HEK293 (cell line): ENCODE measurements around the gene SLC12A1.

Source experiments
- CTCF ChIP-seq: fragments of 450-650 bp; formaldehyde crosslinking; IDR thresholded peaks from 2 replicates; pipeline ENCODE4 v1.5.1; 2016; ENCODE audit warnings: missing biosample characterization, missing genetic modification characterization
- HOXA7 ChIP-seq: sonication (generic); formaldehyde crosslinking; IDR thresholded peaks from 2 replicates; pipeline ENCODE4 v1.8.1; 2022; ENCODE audit warnings: missing genetic modification reagents, borderline replicate concordance
- PRDM10 ChIP-seq: fragments of 450-650 bp; formaldehyde crosslinking; IDR thresholded peaks from 2 replicates; pipeline ENCODE4 v1.5.1; 2016; ENCODE audit warnings: missing biosample characterization, missing genetic modification characterization
- SALL2 ChIP-seq: fragments of 450-650 bp; formaldehyde crosslinking; IDR thresholded peaks from 2 replicates; pipeline ENCODE4 v1.5.0; 2017; ENCODE audit warnings: missing biosample characterization, mild to moderate bottlenecking, missing genetic modification characterization, borderline replicate concordance
- SETDB1 ChIP-seq: IDR thresholded peaks from one replicate; pipeline ENCODE4 v1.6.1; 2017; ENCODE audit warnings: mild to moderate bottlenecking, low read length, moderate library complexity, mixed read lengths; ENCODE audit not compliant: insufficient read length
- SP2 ChIP-seq: fragments of 450-650 bp; formaldehyde crosslinking; IDR thresholded peaks from 2 replicates; pipeline ENCODE4 v1.5.1; 2016; ENCODE audit warnings: missing biosample characterization, missing genetic modification characterization
- YY1 ChIP-seq: fragments of 450-650 bp; formaldehyde crosslinking; IDR thresholded peaks from 2 replicates; pipeline ENCODE4 v1.5.1; 2018; ENCODE audit warnings: missing biosample characterization, missing genetic modification characterization
- YY2 ChIP-seq: fragments of 450-650 bp; formaldehyde crosslinking; IDR thresholded peaks from 2 replicates; pipeline ENCODE4 v1.5.1; 2016; ENCODE audit warnings: missing biosample characterization, missing genetic modification characterization
- ZNF157 ChIP-seq: fragments of 450-650 bp; formaldehyde crosslinking; IDR thresholded peaks from 2 replicates; pipeline ENCODE4 v1.5.1; 2016; ENCODE audit warnings: missing biosample characterization, missing genetic modification characterization
- ZNF175 ChIP-seq: fragments of 450-650 bp; formaldehyde crosslinking; IDR thresholded peaks from 2 replicates; pipeline ENCODE4 v1.5.1; 2016; ENCODE audit warnings: missing biosample characterization, missing genetic modification characterization
- ZNF24 ChIP-seq: fragments of 450-650 bp; formaldehyde crosslinking; IDR thresholded peaks from 2 replicates; pipeline ENCODE4 v1.5.1; 2016; ENCODE audit warnings: missing biosample characterization, missing genetic modification characterization
- ZNF426 ChIP-seq: fragments of 450-650 bp; formaldehyde crosslinking; IDR thresholded peaks from 2 replicates; pipeline ENCODE4 v1.5.1; 2017; ENCODE audit warnings: missing biosample characterization, missing genetic modification characterization, mild to moderate bottlenecking, inconsistent platforms, moderate library complexity
- ZNF621 ChIP-seq: fragments of 450-650 bp; formaldehyde crosslinking; IDR thresholded peaks from 2 replicates; pipeline ENCODE4 v1.5.1; 2017; ENCODE audit warnings: missing biosample characterization, missing genetic modification characterization

GRCh38 chr15:48318131-48318530 is 112.0 kb downstream of the SLC12A1 start:
- TF ChIP-seq ZNF157 (tag by site-specific recombination) (no peak), YY2 (tag by site-specific recombination) (no peak), HOXA7 (CRISPR knock-in tag) (no peak), ZNF621 (tag by site-specific recombination) (no peak), YY1 (tag by site-specific recombination) (no peak), SALL2 (tag by site-specific recombination) (no peak), CTCF (tag by site-specific recombination) (no peak), PRDM10 (tag by site-specific recombination) (no peak), ZNF426 (no peak), ZNF175 (tag by site-specific recombination) (no peak), SP2 (tag by site-specific recombination) (no peak), SETDB1 (no peak), ZNF24 (tag by site-specific recombination) (no peak)
